GM12875 (cell line): ENCODE data around the gene CSGALNACT2.

ENCODE experiments used
- H3K4me3 ChIP-seq: one replicate; pipeline ENCODE4 v1.5.1; 2011; ENCODE audit warnings: low read depth, low read length, control low read depth
- CTCF ChIP-seq: IDR thresholded peaks from 2 replicates; pipeline ENCODE4 v1.5.1; 2011; ENCODE audit warnings: low read depth, mild to moderate bottlenecking, control low read depth, inconsistent platforms, low read length, moderate library complexity, borderline replicate concordance; ENCODE audit not compliant: insufficient read depth

The CSGALNACT2 gene

GRCh38 chr10:43204042-43204942 lies 66.0 kb downstream of the CSGALNACT2 start:
- no peak overlapping the region for H3K4me3 ChIP-seq

GRCh38 chr10:43204943-43205671 lies 66.9 kb downstream of the CSGALNACT2 start:
- H3K4me3 ChIP-seq, result no peak overlapping the region
- peak; percentile 90 for TF ChIP-seq CTCF

More at GRCh38 chr10:43204042-43204942, 66.0 kb downstream of the CSGALNACT2 start:
- TF ChIP-seq CTCF, result no peak

GRCh38 chr10:43205681-43206390 lies 67.6 kb downstream of the CSGALNACT2 start:
- no peak for TF ChIP-seq CTCF
- no peak overlapping the region for H3K4me3 ChIP-seq

- TF ChIP-seq CTCF, result no peak
- H3K4me3 ChIP-seq, result no peak overlapping the region
Measured at GRCh38 chr10:43206391-43207235, 68.4 kb downstream of the CSGALNACT2 start.

- no peak overlapping the region for H3K4me3 ChIP-seq
- no peak for TF ChIP-seq CTCF
Measured at GRCh38 chr10:43208147-43209073, 70.2 kb downstream of the CSGALNACT2 start.
